Measurements from ENCODE around the gene DDX51.

DDX51 gene, protein sequence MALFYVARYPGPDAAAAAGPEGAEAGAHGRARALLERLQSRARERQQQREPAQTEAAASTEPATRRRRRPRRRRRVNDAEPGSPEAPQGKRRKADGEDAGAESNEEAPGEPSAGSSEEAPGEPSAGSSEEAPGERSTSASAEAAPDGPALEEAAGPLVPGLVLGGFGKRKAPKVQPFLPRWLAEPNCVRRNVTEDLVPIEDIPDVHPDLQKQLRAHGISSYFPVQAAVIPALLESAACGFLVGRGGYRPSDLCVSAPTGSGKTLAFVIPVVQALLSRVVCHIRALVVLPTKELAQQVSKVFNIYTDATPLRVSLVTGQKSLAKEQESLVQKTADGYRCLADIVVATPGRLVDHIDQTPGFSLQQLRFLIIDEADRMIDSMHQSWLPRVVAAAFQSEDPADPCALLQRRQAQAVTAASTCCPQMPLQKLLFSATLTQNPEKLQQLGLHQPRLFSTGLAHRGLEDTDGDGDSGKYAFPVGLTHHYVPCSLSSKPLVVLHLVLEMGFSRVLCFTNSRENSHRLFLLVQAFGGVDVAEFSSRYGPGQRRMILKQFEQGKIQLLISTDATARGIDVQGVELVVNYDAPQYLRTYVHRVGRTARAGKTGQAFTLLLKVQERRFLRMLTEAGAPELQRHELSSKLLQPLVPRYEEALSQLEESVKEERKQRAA

DNA sequence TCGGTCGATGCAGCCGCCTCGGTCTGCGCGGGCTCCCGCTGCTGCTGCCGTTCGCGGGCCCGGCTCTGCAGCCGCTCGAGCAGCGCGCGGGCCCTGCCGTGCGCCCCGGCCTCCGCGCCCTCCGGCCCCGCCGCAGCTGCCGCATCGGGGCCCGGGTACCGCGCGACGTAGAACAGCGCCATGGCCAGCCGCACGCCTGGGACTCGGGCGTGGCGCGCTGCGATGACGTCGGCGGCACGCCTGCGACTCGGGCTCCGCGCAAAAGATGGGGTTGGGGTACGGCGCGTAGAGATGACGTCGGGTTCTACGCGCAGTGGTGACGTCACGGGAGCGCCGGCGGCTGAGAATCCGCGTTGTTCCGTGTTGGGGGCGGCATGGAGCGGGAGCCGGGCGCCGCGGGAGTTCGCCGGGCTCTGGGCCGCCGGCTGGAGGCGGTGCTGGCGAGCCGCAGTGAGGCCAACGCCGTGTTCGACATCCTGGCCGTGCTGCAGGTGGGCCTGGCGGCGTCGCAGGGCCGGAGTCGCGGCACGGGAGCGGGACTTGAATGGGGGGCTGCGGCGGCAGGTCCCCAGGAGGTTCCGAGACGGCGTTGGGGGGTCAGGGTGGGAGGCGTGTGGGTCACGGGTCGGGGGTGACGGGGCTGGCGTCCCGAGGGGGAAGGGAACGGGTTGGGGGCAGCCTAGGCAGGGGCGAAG, at the start of gene DDX51, which contains the start of gene NOC4L:
Gene DDX51, minus strand, starts transcription at position 205 of the 695 bp plus-strand sequence. Its CDS starts 23 bp downstream, at position 182.
Gene NOC4L, plus strand, starts transcription at position 343 of the 695 bp plus-strand sequence. Its CDS starts 32 bp downstream, at position 375.
- peak; percentile 95 for DNase-seq (ENCODE audit: low spot score)

- DNase-seq (ENCODE audit: low spot score) = no peak
Measured at GRCh38 chr12:132191715-132192553, 47.8 kb upstream of the DDX51 start.

- no peak for DNase-seq (ENCODE audit: low spot score)
Measured at GRCh38 chr12:132190834-132191500, 46.8 kb upstream of the DDX51 start.

DNA sequence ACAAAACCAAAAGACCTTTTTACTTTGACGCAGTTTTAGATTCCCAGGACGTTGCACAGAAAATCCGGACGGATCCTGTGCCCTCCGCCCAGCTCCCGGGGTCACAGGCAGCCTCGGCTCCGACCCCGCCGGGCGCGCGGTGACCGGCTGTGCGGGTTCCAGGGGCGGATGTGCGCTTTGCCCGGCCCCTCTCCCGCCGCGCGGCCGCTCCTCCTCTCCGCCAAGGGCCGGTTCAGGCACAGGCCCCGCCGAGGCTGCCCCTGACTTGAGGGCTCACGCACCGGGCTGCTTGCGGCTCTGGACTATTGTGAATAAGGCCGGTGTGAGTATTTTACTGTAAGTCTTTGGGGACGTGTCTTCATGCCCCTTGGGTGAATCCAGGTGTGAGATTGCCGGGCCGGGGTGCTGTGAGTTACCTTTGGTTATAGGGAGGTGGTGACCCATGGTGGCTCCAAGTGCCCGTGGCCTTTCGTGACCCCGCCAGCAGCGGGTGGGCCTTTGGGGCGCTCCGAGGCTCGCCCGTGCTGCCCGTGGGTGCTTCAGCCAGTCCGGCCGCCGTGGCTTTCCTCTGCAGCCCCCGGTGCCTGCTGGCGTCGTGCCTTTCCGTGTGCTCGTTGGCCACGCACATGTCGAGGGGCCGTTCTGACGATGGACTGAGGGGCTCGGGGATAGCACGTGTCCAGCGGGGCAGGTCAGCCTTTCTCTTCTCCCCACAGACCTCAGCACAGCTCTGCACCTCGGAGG, 46.1 kb upstream of the DDX51 start:
- DNase-seq (ENCODE audit: low spot score) = no peak

DNA sequence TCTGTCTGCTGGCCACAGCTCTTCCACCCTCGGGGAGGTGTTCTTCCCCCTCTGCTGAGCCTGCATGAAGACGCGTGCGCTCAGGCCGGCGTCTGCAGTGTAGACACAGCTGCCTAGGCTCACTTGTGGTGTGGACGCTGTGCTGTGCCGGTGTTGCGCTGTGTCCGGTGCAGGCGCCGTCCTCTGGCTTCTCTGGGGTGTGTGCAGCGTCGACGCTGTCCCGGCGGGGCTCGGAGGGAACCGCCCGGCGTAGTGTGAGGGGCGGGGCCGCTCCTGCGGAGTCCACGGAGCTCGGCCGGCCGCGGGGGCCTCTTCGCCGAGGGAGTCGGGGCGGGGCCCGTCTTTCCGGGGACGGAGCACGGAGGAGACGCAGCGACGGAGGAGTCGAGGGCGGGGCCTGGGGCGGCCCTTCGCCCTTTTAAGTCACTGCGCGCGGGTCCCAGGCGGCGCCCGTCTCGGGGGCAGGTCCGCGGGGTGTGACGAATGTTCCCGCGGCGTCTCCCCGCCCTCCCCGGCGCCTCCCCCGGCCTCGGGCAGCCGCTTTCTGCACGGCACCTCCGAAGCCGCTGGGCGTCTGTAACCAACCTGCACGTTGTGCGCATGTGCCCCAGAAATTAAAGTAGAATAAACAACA, 45.4 kb upstream of the DDX51 start:
- DNase-seq (ENCODE audit: low spot score) = peak; percentile 74

- DNase-seq (ENCODE audit: low spot score) = no peak
Measured at GRCh38 chr12:132188916-132189325, 44.8 kb upstream of the DDX51 start.

GRCh38 chr12:132188451-132188901, 44.4 kb upstream of the DDX51 start:
- DNase-seq (ENCODE audit: low spot score) = no peak

GRCh38 chr12:132187646-132188450, 43.7 kb upstream of the DDX51 start:
- DNase-seq (ENCODE audit: low spot score) = no peak

DNA sequence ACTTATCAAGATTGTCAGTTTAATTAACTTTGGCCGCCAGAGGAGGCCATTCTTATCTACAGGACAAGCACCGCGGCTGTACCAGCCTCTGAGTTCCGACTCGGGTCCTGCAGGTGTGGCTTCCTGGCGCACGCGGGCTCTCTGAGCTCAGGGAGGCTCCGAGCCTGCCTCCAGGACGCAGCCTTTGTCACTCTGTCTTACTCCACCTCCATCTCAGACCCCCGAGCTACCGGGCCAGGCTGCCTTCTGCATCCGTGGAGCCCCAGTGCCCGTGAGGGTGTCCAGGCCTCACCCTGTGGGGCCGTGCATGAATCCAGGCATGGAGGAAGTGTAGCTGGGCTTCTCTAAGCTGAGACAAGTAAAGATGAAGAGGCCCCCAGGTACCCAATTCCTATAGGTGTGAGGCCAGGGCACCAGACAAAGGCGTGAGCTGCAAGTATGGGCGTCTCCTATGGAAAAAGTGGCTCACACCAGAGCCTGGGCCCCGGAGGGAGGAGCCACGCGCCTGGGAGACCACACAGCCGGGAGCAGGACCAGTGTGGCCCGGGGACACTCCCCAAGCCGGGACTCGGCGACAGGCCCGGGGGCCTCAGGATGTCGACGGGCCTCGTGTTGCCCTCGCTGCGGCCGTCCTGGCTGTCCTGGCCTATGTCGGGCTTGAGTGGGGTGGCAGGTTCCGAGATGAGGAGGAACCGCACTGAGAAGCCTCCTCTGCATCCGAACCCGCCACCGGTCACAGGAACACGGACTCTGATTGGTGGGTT, 42.9 kb upstream of the DDX51 start:
- no peak for DNase-seq (ENCODE audit: low spot score)

GRCh38 chr12:132186208-132186856, 42.2 kb upstream of the DDX51 start:
- no peak for DNase-seq (ENCODE audit: low spot score)

- no peak for DNase-seq (ENCODE audit: low spot score)
Measured at GRCh38 chr12:132185705-132186104, 41.6 kb upstream of the DDX51 start.

DNA sequence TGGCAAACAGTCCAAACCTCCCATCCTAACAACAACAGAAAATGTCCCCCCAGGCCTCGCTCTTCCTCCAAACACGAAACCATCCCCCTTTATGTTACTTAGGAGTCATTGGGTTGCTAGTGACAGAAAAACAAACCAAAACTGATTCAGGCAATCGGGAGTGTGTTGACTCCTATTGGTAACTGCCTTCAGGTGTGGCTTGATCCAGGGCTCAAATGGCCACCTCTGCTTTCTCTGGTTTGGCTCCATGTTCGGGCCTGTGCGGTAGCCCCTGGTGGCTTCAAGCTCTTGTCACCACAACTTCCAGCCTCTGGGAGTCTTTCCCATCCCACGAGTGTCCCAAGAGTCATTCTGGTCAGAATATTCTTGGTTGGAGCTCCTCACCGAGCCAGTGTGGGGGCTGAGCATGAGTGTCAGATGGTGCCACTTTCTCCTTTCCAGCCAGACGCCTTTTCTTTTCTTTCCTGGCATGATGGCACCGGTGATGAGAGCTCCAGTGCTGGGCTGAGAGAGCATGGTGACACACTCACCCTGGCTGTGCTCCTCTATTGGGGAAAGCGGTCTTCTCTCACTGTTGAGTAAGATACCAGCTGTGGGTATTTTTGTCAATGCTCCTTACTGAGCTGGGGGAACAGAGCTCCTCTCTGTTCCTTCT, 38.7 kb upstream of the DDX51 start:
- DNase-seq (ENCODE audit: low spot score) = no peak

DNA sequence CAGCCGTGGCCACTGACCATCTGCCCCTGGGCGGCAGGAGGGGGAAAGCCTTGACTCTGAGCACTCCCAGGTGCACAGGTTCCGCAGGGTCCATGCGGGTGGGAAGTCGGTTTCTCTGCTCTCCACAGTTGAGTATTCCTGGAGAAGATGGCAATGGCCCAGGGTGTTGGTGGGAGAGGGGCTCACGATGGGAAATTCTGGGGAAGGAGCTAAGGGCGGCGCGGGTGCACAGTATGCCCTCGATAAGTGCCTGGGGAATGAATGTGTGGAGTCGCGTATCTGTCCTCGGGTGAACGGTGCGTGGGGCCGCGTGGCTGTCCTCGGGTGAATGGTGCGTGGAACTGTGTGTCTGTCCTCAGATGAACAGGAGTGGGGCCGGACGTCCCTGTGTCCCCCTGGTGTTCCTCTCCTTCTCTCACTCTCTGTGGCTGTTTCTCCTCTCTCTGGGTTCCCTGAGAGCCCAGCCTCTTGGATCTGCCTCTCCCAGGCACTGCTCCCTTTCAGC, 38.1 kb upstream of the DDX51 start:
- no peak for DNase-seq (ENCODE audit: low spot score)

- DNase-seq (ENCODE audit: low spot score) = no peak
Measured at GRCh38 chr12:132181570-132182200, 37.6 kb upstream of the DDX51 start.

DNA sequence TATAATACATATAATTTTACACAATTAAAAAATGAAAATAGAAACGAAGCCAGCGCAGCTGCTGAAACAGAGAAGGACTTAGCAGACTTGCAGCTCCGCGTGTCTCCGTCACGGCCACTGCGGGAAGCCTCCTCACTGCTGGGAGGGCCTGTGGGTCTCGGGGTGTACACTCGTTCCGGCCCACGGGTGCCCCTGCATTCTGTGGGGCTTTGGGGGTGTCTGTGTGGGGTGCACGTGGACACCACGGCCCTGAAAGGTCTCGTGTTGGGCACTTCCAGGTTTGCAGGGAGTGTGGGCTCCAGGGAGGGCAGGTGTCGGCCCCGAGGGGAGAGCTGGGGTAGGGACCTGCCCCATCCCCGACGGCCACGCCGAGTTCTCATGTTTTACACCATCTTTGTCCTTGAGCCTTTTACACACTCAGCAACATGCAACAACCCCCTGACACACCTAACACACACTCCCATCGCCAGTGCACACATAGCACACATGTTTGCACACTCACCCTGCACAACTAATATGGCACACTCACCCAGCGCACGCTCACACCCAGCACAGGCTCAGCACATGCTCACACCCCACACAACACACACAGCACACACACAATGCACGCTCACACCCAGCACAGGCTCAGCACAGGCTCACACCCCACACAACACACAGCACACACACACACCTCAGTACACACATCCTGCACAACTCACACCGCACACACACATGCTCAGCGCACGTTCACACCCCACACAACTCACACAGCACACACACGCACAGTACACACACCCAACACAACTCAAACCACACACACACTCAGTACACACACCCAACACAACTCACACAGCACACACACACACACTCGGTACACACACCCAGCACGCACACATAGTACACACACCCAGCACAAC, 36.8 kb upstream of the DDX51 start:
- no peak for DNase-seq (ENCODE audit: low spot score)

Data from Ammon's horn (tissue), 1 donor.